ENCODE measurements around the gene ZNF654.

- no peak for TF ChIP-seq CTCF (IDR thresholded peaks at IDR 0.05)
- TF ChIP-seq POLR2A (IDR thresholded peaks at IDR 0.05), result no peak
- no peak for TF ChIP-seq EP300 (IDR thresholded peaks at IDR 0.05)
These were observed 72.6 kb downstream of the ZNF654 start for GRCh38 chr3:88131695-88132094.
